ENCODE measurements around the gene PARD3.

DNA sequence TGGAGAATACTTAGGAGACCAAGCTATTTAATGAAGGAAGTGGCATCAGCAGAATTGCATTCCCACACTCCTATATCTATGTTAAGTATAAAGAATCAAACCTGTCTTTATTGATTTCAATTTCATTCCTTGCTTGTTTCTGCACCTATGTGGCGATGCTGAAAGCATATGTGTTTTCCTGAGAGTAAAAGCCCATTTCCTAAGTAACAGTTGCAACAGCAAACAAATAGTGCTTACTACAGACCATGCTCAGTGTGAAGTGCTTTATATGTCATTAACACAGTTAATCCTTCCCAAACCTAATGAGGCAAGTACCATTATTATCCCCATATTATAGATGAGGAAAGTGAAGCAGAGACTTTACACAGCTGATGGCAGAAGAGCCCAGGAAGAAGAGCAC lies 552.1 kb downstream of the PARD3 start:
- TF ChIP-seq, protein P1, sequence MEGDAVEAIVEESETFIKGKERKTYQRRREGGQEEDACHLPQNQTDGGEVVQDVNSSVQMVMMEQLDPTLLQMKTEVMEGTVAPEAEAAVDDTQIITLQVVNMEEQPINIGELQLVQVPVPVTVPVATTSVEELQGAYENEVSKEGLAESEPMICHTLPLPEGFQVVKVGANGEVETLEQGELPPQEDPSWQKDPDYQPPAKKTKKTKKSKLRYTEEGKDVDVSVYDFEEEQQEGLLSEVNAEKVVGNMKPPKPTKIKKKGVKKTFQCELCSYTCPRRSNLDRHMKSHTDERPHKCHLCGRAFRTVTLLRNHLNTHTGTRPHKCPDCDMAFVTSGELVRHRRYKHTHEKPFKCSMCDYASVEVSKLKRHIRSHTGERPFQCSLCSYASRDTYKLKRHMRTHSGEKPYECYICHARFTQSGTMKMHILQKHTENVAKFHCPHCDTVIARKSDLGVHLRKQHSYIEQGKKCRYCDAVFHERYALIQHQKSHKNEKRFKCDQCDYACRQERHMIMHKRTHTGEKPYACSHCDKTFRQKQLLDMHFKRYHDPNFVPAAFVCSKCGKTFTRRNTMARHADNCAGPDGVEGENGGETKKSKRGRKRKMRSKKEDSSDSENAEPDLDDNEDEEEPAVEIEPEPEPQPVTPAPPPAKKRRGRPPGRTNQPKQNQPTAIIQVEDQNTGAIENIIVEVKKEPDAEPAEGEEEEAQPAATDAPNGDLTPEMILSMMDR (IDR thresholded peaks at IDR 0.05; ENCODE audit: insufficient read depth, low read length, poor library complexity, severe bottlenecking), result no peak
- TF ChIP-seq EZH2phosphoT487 (conservative IDR thresholded peaks at IDR 0.05; ENCODE audit: low read length), result no peak
